SH-SY5Y (cell line): ENCODE results near the gene GEMIN7.

Experiments
- GATA2 ChIP-seq: IDR thresholded peaks from 2 replicates; pipeline ENCODE4 v1.6.1; 2011; ENCODE audit warnings: mild to moderate bottlenecking, low read depth, low read length
- GATA3 ChIP-seq: IDR thresholded peaks from 2 replicates; pipeline ENCODE4 v1.6.1; 2011; ENCODE audit warnings: low read depth, mild to moderate bottlenecking, low read length, moderate library complexity

DNA sequence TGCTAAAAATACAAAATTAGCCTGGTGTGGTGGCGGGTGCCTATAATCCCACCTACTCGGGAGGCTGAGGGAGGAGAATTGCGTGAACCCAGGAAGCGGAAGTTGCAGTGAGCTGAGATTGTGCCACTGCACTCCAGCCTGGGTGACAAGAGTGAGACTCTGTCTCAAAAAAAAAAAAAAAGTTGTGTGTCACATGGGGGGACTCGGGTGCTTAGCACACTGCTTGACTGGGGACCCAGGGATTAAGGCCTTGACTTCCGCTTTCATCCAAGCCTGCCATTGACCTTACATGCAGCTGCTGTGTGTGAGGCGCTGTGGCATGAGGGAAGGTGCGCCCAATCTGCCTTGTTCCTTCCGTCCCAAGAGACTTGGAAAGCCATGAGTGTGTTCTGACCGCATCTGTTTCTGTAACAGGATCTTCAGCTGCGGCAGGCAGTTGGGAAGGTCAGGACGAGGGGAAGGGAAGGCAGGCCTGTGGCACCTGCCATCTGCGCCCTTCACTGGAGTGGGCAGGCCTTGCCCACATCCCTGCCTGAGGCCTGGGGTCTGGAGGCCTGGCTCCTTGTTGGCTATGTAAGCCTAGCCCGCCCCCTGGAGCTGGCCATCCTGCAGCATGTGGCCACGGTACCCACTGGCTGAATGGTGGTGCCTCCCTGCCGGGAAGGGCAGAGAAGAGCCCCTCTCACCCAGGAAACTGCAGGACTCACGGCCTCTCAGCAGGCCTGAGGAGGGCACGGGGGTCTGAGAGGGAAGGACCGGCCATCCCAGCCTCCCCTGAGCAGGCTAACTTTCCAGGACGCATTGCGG lies 37.0 kb downstream of the GEMIN7 start:
- TF ChIP-seq GATA3 (no peak), GATA2 (no peak)
